Measurements from ENCODE around the gene RHBDF1.
A peak's percentile ranks its signal among the peaks of the same experiment; 100 is the strongest.
"Not testable (repeated sequence)": the region's sequence is repeated elsewhere in the genome, so short reads cannot be mapped to it uniquely, and the experiment has no call there.

Gene RHBDF1

DNA sequence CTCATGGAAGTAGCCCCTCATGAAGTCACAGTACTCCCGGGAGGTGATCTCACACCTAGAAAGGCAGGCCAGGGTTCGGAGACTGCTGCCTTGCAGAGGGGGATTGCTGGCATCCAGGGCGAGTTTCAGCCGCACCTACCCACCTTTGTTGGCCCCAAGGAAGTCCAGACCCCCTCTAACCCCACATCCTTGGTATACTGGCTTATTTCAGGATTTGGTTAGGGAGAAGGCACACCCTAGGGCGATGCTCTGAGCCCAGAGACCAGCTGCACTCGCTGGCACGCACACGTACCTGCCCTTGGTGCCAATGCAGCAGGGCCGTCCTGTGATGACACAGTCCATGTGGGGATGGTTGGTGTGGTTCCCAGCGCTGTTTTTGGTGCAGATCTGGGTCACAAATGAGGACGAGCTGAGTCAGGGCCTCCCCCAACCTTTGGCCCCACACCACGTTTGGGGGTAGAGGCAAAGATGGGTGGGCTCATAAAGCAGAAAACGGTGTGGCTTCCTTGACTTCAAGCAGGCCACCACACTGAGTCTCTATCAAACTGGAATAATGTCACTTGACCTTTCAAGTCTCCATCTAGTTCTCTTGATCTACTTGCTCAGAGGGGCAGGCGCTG, 12.9 kb downstream of the RHBDF1 start:
- no peak for DNase-seq (ENCODE audit: low read depth)

DNA sequence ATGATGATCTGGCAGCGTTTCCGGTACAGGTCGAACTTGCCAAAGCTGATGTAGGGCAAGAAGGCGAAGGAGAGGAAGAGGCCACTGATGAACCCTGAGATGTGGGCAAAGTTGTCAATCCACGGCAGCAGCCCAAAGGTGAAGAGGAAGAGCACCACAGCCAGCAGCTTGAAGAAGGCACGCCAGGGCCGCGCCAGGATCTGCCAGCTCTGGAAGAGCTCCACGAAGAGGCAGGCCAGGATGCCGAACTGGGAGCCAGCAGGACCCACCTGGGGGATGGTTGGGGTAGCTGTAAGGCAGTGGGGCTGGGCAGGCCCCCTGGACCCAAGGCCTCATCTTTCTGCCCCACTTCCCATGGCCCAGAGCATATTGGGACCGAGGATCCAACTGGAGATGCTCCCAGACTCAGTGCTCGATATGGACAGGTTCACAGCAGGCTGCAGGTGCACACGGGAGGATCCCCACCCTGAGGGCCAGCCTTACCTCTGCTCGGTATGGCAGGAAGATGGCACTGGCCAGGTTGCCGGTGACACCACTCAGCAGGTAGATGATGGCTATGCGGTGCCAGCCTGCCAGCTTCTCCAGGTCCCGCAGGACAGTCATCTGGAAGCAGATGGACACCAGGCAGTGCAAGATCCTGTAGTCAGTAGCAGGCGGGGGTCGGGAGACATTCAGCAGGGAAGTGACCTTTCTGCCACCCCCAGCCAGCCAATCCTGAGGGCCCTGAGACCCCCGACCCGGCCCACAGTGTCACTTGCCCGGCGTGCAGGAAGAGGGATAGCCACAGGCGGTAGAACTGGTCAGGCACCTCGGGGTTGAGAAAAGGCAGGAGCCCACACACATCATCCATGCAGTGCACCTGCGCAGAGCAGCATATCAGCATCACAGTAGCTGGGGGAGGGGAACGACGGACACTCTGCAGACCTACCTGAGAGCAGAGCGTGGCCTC, 13.7 kb downstream of the RHBDF1 start:
- DNase-seq (ENCODE audit: low read depth) = no peak

DNA sequence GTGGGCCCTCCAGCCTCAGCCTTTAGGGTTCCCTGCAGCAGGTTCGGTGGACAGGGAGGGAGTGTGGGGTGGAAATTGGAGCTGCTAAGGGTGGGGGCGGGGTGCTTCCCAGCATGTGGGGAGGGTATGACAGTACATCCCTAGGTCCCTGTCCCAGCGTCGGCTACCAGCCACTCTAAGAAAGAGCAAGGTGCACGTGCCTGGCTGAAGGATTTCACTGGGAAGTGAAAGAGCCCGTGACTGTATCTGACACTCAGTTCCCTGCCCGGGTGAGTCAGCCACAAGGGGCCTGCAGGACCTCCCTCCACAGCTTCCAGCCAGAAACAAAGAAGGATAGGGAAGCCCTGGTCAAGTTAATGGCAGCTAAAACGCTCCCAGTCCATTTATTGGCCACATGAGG, 14.7 kb downstream of the RHBDF1 start:
- no peak for DNase-seq (ENCODE audit: low read depth)

DNA sequence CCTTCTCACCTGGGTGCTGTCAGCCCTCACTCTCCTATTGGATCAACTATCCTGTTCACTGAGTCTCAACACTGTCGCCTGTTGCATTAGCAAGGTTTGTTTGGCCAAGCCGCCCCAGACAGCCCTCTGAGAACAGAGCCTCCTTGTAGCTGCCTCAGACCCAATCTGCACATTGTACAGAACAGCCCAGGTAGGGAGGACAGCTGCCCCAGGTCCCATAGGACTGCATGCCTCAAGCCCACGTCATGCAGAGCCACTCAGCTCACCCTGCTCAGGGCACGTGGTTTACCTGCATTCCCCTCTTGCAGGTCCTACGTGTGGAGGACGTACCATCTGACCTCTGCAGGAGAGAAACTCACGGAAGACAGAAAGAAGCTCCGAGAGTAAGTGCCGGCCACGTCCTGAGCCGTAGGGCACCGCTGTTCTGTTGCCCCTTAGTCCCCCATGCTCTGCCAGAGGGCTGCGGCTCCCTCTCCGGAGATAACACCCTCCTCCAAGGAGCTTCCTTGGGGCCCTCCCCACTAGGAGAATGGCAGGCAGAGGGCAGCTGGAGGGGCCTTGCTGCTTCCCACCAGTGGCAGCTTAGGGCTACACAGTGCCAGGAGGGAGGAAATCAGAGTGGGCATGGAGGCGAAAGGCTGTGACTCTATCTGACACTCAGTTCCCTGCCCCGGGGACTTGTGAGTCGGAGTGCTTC, 16.1 kb downstream of the RHBDF1 start:
- DNase-seq (ENCODE audit: low read depth) = no peak

DNA sequence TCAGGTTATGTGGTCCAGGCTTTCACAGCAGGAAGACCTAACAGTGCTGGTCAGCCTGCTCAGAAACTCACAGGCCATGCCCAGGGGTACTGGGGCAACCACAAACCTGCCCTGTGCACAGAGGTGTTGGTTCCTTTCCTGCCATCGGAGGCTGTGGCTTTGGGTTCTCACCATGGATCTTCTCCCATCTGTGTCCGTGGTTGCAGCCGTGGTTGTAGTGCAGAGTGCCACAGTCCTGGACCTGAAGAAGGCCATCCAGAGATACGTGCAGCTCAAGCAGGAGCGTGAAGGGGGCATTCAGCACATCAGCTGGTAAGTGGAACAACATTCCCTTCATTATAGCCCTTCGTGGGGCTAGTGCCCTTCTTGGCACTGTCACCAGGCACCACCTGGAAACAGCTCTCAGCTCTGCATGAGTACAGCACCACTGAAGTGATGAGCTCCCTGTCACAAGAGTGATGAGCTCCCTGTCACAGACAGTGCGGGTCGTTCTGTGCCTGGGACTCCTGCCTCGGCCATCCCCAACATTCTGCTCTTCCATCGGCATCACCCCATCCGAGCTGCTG, 16.8 kb downstream of the RHBDF1 start:
- no peak for DNase-seq (ENCODE audit: low read depth)

DNA sequence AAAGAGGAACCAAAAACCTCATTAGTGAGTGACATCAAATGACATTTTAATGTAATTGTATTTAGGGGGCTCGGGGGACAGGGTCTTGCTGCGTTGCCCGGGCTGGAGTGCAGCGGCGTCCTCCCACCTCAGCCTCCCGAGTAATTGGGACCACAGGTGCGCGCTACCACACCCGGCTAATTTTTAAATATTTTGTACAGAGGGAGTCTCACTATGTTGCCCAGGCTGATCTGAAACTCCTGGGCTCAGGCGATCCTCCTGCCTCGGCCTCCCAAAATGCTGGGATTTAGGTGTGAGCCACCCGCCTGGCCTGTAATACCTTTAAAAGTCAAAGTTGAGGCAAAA, 18.2 kb downstream of the RHBDF1 start:
- DNase-seq (ENCODE audit: low read depth) = no peak

DNA sequence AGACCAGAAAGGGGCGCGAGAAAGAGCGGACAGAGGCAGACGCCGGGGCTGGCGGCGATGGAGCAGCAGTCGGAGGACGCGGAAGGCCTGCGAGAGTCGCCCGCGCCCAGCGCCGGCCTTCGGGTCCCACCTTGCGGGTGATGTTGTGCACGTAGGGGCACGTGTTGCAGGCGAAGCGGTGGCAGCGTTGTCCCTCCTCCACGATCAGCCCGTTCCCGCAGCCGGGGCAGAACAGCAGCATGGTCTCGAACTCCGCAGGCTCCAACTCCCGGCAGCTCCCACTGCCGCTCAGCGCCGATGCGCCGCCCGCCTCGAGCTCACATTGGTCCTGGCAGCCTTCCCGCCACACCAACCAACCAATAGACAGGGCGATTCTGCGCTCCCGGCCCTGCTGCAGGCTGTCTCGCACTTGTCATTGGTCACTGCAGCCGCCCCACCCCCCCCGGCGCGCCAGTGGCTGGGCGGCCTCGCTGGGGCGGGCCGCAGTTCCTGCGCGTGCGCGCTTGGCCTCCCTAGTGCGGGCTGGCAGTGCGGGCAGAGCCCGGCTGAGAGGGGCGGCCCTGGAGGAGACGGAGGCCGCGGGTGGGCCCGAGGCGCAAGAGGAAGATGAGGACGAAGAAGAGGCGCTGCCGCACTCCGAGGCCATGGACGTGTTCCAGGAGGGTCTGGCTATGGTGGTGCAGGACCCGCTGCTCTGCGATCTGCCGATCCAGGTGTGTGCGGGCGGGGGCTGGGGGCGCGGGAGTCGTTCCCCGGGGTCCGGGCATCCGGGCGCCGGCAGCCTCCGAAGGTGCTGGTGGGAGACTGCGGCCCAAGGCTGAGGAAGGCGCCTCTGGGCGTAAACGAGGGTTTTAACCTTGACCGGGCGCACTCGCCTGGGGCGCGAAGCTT, 18.8 kb downstream of the RHBDF1 start, which contains the start of the genes POLR3K and SNRNP25:
Gene POLR3K, minus strand, starts transcription at position 263 of the 891 bp plus-strand sequence. Its CDS starts 22 bp downstream, at position 241.
Gene SNRNP25, plus strand, starts transcription at position 483 of the 891 bp plus-strand sequence. Its CDS starts 189 bp downstream, at position 672.
- DNase-seq (ENCODE audit: low read depth) = peak; percentile 94

DNA sequence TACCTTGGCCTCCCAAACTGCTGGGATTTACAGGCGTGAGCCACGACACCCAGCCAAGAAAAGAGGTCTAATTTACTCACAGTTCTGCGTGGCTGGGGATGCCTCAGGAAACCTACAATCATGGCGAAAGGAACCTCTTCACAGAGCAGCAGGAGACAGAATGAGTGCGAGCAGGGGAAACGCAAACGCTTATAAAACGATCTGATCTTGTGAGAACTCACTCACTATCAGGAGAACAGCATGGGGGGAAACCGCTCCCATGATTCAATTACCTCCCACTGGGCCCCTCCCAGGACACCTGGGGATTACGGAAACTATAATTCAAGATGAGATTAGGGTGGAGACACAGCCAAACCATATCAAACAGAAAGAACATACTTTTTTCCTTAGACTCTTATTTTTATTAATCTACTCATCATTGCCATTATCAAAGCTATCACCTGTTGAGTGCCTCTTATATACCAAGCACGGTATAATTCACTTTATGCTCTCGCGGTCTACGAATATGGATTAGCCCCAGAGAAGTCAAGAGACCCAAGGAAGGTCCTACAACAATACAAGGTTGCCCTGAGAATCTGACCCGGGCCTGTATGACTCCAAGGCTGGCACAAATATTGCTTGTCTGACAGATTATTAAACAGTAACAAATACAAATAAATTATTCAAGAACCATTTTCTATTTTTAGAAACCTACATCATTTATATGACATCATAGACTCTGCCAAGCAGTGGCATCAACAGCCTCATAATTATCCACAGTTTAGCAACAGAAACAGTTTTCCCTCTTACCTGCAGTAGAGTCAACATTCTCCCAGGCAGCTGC, 21.5 kb downstream of the RHBDF1 start:
- DNase-seq (ENCODE audit: low read depth) = no peak

DNA sequence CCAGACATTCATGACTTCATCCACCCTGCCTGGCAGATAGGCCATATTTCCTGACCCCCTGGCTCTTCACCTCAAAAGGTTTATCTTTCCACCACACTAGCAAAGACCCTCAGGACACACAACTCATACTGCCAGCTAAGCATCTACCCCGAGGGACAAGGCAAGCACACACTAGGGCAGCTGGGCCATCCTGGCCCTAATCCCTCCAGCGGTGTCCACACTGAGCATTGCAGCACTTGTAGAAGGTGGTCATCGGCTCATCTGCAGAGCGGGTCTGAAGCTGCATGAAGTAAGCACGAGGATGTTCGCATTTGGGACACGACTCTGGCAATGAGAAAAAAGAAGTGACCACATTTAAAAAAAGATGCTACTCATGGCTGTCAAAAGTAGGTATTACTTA, 25.2 kb downstream of the RHBDF1 start:
- DNase-seq (ENCODE audit: low read depth) = no peak

DNA sequence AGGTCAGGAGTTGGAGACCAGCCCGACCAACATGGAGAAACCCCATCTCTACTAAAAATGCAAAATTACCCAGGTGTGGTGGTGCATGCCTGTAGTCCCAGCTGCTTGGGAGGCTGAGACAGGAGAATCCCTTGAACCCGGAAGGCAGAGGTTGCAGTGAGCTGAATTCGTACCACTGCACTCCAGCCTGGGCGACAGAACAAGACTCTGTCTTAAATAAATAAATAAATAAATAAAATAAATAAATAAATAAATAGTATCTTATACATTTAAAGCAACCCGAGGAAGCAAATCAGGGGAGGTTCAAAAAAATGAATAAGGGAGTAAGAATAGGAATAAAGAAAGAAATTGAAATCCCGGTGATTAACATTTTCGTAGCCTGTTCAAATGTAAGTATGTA, 25.9 kb downstream of the RHBDF1 start:
- not testable (repeated sequence) for DNase-seq (ENCODE audit: low read depth)

DNA sequence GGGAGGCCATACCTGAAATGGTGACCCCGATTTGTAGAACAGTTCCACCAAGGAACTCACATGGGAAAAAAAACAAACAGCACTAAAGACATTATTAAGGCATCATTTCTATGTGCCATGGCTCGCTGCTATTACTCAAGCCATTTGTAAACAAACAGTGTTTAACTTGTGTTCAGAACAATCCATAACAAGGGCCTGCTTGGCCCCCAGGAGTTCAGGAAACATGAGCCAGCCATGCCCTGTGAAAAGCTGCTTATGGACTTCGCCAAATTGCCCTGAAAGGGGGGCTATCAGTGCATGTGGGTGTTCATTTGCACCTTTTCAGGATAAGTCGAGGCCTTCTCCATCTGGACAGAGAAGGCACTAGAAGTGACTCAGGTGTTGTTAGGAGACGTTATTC, 27.0 kb downstream of the RHBDF1 start:
- DNase-seq (ENCODE audit: low read depth) = no peak

DNA sequence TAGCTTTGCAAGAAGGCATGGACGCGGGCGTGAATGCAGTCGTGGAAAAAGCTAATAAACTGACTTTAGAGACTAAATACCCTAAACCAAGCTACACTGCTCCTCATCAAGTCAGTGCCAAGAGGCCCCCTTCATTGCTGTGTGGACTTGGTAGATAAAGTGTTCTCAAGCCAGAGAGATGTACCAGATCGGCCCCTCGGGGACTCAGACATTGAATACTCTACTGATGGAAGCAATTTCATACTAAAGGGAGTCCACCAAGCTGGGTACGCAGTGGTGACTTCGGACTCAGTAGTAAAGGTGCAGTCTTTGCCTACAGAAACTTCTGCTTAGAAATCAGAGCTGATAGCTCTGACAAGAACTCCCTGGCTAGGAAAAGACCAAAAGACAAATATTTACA, 27.8 kb downstream of the RHBDF1 start:
- no peak for DNase-seq (ENCODE audit: low read depth)

DNA sequence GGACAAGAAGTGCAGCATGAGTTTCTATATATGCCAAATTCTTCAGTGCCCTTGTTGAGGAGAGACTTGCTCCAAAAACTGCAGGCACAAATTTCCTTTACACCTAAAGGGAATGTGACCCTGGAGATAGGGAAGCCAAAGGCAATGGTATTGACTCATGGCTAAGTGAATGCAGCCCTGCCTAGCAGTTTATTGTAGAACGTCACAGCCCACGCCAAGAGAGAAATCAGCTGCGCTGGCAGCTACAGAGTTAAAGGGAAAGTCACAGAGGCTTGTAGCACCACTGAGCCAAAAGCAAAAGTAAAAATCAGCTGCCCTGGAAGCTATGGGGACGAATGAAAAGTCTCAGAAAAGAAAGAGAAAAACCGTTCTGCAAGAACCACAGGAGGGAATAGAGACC, 29.1 kb downstream of the RHBDF1 start:
- no peak for DNase-seq (ENCODE audit: low read depth)

DNA sequence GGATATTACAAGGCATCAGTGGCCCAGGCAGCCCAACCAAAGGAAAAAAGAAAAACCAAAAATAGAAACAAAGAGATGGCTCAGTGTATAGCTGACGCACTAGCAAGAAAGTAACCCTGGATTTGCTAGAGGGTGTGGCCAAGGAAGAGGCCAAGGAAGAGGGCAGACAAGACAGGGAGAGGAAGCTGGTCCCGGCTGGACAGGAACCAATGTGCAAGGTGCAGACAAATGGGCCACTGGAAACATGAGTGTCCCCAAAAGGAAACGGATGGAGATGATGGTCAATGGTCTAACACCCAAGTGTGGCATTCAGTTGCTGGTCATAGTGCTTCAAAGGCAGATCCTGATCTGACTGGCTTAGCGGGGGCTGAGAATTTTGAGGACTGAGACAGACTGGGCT, 29.7 kb downstream of the RHBDF1 start:
- no peak for DNase-seq (ENCODE audit: low read depth)

DNA sequence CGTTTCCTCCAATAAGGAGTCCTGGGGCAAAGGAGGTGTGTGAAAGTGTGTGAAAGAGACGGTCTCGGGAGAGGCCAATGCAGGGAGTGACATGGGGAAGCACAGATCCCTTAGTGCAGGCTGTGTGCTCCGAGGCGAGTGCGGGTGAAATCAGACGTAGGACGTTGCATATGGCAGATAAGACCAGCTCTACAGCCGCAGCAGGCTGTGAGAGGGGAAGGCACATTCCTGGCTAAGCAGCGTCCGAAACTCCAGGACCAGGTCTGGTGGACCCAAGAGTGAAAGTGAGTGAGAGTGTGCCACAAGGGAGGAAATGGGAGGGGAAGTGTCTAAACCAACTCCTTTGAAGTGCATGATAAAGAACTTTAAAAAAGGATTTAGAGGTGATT, 30.4 kb downstream of the RHBDF1 start:
- DNase-seq (ENCODE audit: low read depth) = no peak

DNA sequence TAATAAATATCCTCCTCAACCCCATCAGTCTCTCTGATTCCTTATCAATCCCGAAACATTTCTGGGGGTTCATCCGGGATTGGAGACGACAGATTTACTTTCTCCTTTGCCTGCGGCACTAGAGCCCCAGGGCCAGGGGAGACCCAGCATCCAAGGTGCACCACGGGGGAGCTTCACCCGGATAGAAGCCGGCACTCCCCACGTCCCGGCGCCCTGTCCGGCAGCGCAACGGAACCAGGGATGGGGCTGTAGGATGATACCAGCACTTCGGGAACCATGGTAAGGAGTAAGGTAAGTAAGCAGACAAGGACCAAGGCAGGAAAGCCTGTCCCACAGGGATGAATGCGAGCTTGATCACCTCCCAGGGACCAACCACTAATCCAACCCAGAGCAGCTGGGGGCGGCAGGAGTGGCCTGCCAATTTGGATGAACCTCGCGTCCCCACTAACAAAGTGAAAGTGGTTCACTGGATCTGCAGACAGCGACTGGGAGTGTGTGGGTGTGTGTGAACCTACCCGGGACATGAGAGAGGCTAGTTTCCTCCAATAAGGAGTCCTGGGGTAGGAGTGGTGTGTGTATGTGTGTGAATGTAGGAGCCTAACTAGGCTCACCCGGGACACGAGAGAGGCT, 30.9 kb downstream of the RHBDF1 start:
- no peak for DNase-seq (ENCODE audit: low read depth)

DNA sequence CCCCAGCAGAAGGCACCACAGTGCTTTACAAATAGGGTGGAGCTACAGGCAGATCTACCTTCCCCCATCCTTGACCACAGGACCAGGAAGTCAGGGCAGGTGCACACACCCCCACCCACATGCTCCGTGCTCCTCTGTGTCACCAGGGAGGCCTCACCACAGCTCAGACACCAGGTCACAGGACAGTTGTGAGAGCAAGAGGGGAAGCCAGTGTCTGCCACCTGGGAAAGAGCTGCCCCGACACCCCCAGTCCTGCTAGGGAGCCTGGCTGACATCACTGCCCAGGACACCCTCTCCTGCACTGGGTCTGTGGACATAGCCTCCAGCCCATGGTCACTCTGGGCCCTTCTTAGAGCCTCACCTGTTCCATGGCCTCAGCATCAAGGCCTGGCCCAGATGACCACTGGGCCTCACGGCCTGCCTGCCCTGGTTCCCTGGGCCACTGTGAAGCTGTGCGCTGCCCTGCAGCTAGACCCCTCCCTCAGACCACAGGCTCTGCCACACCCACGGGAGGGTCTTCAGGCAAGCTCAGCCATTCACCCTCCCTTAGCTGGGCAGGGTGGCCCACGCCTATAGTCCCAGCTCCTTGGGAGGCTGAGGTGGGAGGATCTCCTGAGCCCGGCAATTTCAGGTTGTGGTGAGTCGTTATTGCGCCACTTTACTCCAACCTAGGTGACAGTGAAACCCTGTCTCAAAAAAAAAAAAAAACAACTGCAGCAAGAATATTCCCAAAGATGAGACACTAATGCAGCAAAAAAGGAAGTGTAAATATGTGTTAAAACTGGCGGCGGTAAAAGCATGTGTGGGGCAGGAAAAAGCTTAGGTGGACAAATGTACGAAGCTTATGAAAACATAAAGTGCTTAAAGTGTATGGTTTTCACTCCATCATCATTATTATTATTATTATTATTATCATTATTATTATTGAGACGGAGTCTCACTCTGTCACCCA, 33.2 kb downstream of the RHBDF1 start:
- DNase-seq (ENCODE audit: low read depth) = peak; percentile 22

DNA sequence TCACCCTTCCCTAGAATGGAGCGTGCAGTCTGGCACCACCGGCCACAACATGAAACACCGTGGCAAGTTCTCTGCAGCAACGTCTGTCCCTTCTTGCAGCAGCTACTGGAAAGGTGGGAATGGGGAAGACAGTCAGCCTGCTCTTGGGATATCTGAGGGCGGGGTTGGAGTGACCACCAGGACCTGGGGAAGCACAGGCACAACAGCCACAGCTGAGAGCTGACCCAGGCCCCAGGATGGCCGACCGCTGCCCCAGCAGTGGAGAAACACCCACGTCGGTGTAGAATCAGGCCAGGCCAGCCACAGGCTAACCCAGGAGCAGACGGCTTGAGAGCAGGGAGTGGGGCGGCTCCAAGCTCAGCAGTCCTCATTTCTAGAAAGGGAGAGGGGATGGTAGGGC, 34.2 kb downstream of the RHBDF1 start:
- DNase-seq (ENCODE audit: low read depth) = not testable (repeated sequence)

DNA sequence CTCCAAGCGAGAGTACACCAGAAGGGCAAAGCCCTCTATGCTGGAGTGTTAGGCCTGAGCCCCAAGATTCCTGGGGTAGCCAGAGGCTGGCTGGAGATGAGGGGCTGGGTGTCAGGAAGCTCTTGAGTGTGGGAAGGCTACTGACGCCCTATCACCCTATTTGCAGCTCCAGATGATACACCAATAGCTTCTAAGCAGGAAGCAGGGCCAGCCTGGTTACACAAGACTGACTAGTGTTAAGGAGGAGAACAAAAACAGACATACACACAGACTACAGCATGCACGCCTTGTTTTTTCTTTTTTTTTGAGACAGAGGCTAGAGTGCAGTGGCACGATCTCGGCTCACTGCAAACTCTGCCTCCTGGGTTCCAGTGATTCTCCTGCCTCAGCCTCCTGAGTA, 34.9 kb downstream of the RHBDF1 start:
- DNase-seq (ENCODE audit: low read depth) = no peak
